WERI-Rb-1 (cell line): ENCODE measurements around the gene ERMAP.

Source experiments
- DNase-seq: peaks from one replicate; pipeline ENCODE4 v3.0.0-alpha.2; 2020
- H3K27ac ChIP-seq: fragments of 250-450 bp; sonication (Bioruptor Pico); 2 replicates; pipeline ENCODE4 v1.5.1; 2020; ENCODE audit warnings: mild to moderate bottlenecking, moderate library complexity
- H3K27me3 ChIP-seq: fragments of 250-450 bp; sonication (Bioruptor Pico); 2 replicates; pipeline ENCODE4 v1.5.1; 2021; ENCODE audit warnings: mild to moderate bottlenecking, low read depth, moderate library complexity; ENCODE audit not compliant: insufficient read depth, severe bottlenecking
- H3K36me3 ChIP-seq: fragments of 250-450 bp; sonication (Bioruptor Pico); 2 replicates; pipeline ENCODE4 v1.5.1; 2020; ENCODE audit warnings: mild to moderate bottlenecking, moderate library complexity
- H3K4me3 ChIP-seq: 2 replicates; pipeline ENCODE4 v1.5.1; 2011; ENCODE audit warnings: low read depth, mild to moderate bottlenecking, control low read depth, low read length
- H3K9me3 ChIP-seq: fragments of 250-450 bp; sonication (Bioruptor Pico); 2 replicates; pipeline ENCODE4 v1.5.1; 2021; ENCODE audit warnings: mild to moderate bottlenecking, moderate library complexity; ENCODE audit not compliant: severe bottlenecking
- CTCF ChIP-seq: IDR thresholded peaks from 2 replicates; pipeline ENCODE4 v1.5.1; 2011; ENCODE audit warnings: low read depth, mild to moderate bottlenecking, control low read depth, inconsistent platforms, low read length

Gene ERMAP

GRCh38 chr1:42784547-42784945 lies 32.4 kb upstream of the ERMAP start:
- no peak overlapping the region for H3K27ac ChIP-seq
- H3K27me3 ChIP-seq: no peaks in the 10 kb centered on the region
- TF ChIP-seq CTCF: no peak
- H3K9me3 ChIP-seq: no peaks in the 10 kb centered on the region
- H3K4me3 ChIP-seq: no peak overlapping the region
- H3K36me3 ChIP-seq: peaks cover 41% of the 10 kb centered on the region
- DNase-seq: no peak

- Histone ChIP-seq H3K4me3 (no peak within 1 kb of the TSS), H3K36me3 (peaks cover 36% of the 10 kb centered on the region), H3K27me3 (no peaks in the 10 kb centered on the region), H3K27ac (no peak within 1 kb of the TSS), H3K9me3 (no peaks in the 10 kb centered on the region)
- no peak for TF ChIP-seq CTCF
- DNase-seq: no peak
Measured at GRCh38 chr1:42784946-42785693, 31.8 kb upstream of the ERMAP start, which contains the start of gene TMEM269. Gene TMEM269, plus strand, starts transcription at chr1:42784991. Its CDS starts 4,903 bp downstream, at chr1:42789894.

- TF ChIP-seq CTCF: no peak
- Histone ChIP-seq H3K4me3 (no peak overlapping the region), H3K27ac (no peak overlapping the region), H3K27me3 (no peaks in the 10 kb centered on the region), H3K9me3 (no peaks in the 10 kb centered on the region), H3K36me3 (peaks cover 28% of the 10 kb centered on the region)
- DNase-seq: no peak
Measured at GRCh38 chr1:42786097-42786496, 30.8 kb upstream of the ERMAP start.

- DNase-seq: peak; percentile 74
- H3K36me3 ChIP-seq: peaks cover 15% of the 10 kb centered on the region
- no peaks in the 10 kb centered on the region for H3K27me3 ChIP-seq
- no peak overlapping the region for H3K4me3 ChIP-seq
- no peaks in the 10 kb centered on the region for H3K9me3 ChIP-seq
- H3K27ac ChIP-seq: peak overlapping the region; percentile 74
- no peak for TF ChIP-seq CTCF
Measured at GRCh38 chr1:42788021-42788420, 28.9 kb upstream of the ERMAP start.

GRCh38 chr1:42793824-42794223 lies 23.1 kb upstream of the ERMAP start:
- H3K27ac ChIP-seq: no peak overlapping the region
- DNase-seq: no peak
- no peaks in the 10 kb centered on the region for H3K36me3 ChIP-seq
- no peaks in the 10 kb centered on the region for H3K27me3 ChIP-seq
- no peaks in the 10 kb centered on the region for H3K9me3 ChIP-seq
- H3K4me3 ChIP-seq: no peak overlapping the region
- TF ChIP-seq CTCF: no peak

GRCh38 chr1:42797414-42797813 lies 19.5 kb upstream of the ERMAP start:
- Histone ChIP-seq H3K27me3 (no peaks in the 10 kb centered on the region), H3K27ac (no peak overlapping the region), H3K36me3 (no peaks in the 10 kb centered on the region), H3K4me3 (no peak overlapping the region), H3K9me3 (no peaks in the 10 kb centered on the region)
- no peak for TF ChIP-seq CTCF
- no peak for DNase-seq
